Neural crest cell (in vitro differentiated cells): ENCODE data around the gene GALNS. TPM values are rescaled to one million over a fixed set of nuclear protein-coding genes. Genes with fewer than 3 reads are reported as not detected.

Source experiments
- DNase-seq: peaks from one replicate; pipeline ENCODE4 v3.0.0; 2021; ENCODE audit warnings: low read depth, mixed read lengths, low spot score
- H3K27ac Mint-ChIP-seq: one replicate; pipeline ENCODE4 v1.8.0; 2021; ENCODE audit warnings: mild to moderate bottlenecking, mixed read lengths; ENCODE audit not compliant: unreplicated experiment
- H3K27me3 Mint-ChIP-seq: 2 replicates; pipeline ENCODE4 v1.8.0; 2021; ENCODE audit warnings: low read depth, mild to moderate bottlenecking, mixed read lengths
- H3K36me3 Mint-ChIP-seq: 2 replicates; pipeline ENCODE4 v1.8.0; 2021; ENCODE audit warnings: low read depth, mild to moderate bottlenecking, mixed read lengths
- H3K4me1 Mint-ChIP-seq: 2 replicates; pipeline ENCODE4 v1.8.0; 2021; ENCODE audit warnings: mixed read lengths
- H3K4me3 Mint-ChIP-seq: one replicate; pipeline ENCODE4 v1.8.0; 2021; ENCODE audit warnings: mild to moderate bottlenecking, mixed read lengths
- H3K9me3 Mint-ChIP-seq: 2 replicates; pipeline ENCODE4 v1.8.0; 2021; ENCODE audit warnings: mixed read lengths
- long read RNA-seq: library from polyadenylated mRNA; unstranded; transcript quantifications from one replicate; pipeline ENCODE4 v2.0.0, GENCODE V29; 2020
- total RNA-seq: library from RNA; stranded (reverse); gene quantifications from 2 replicates; pipeline ENCODE4 v1.2.1, GENCODE V29; 2021
- TF ChIP-seq, protein P1 (sequence below): fragments of 200-600 bp; sonication (generic); conservative IDR thresholded peaks from 2 replicates; pipeline ENCODE4 v1.5.0; 2021; ENCODE audit warnings: antibody characterized with exemption, mild to moderate bottlenecking

Gene GALNS, protein sequence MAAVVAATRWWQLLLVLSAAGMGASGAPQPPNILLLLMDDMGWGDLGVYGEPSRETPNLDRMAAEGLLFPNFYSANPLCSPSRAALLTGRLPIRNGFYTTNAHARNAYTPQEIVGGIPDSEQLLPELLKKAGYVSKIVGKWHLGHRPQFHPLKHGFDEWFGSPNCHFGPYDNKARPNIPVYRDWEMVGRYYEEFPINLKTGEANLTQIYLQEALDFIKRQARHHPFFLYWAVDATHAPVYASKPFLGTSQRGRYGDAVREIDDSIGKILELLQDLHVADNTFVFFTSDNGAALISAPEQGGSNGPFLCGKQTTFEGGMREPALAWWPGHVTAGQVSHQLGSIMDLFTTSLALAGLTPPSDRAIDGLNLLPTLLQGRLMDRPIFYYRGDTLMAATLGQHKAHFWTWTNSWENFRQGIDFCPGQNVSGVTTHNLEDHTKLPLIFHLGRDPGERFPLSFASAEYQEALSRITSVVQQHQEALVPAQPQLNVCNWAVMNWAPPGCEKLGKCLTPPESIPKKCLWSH
- 19.7 and 20.1 TPM in 2 replicates for total RNA-seq
- long read RNA-seq, partial matches to known transcripts, result 1 of 5 reads
- long read RNA-seq, other reads (novel, unspliced or antisense), result 1 of 5 reads

DNA sequence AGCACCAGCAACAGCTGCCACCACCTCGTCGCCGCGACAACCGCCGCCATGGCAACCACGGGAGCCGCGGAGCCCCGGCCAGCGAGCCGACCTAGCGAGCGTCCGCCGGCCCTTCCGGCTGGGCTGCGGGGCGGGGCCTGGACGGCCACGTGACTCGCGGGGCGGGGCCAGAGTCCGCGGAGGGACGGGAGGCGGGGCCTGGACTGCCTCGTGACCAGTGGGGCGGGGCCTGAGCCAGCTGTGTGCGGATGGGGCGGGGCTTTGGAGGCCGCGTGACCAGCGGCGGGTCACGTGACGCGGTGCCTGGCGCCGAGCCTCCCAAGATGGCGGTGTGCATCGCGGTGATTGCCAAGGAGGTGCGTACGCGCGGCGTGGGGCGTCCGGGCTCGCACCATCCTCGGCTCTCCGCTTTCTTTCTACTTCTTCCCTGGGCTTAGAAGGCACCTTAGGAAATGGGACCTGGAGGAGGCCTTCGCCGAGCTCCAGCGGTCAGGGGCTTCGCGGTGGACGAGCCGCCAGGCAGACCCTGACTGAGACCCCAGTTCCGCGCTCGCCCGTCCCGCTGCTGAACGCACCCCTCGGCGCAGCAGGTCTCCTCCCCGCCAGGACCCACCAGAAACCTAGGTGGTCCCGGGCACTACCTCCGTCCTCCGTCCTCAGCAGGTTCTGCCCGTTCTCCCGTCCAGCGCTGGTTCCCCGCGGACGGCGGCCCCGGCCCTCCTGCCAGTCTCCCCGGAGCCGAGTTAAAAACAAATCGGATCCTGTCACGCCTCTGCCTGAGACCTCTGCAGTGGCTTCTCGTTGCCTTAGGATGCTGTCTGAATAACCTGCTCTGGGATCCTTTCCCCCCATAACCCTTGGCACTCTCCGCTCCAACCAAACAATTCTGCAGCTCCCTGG lies at the start of gene GALNS, which contains the start of gene TRAPPC2L:
Gene GALNS, minus strand, starts transcription at position 120 of the 900 bp plus-strand sequence. Its CDS starts 70 bp downstream, at position 50.
Gene TRAPPC2L, plus strand, starts transcription at position 300 of the 900 bp plus-strand sequence. Its CDS starts 24 bp downstream, at position 324.
- Mint-ChIP-seq H3K4me3 (peak within 1 kb of the TSS; percentile 99), H3K9me3 (no peaks in the 10 kb centered on the region), H3K36me3 (no peaks in the 10 kb centered on the region), H3K4me1 (peaks cover 15% of the 10 kb centered on the region), H3K27ac (peak within 1 kb of the TSS; percentile 94), H3K27me3 (no peaks in the 10 kb centered on the region)
- TF ChIP-seq, protein P1, sequence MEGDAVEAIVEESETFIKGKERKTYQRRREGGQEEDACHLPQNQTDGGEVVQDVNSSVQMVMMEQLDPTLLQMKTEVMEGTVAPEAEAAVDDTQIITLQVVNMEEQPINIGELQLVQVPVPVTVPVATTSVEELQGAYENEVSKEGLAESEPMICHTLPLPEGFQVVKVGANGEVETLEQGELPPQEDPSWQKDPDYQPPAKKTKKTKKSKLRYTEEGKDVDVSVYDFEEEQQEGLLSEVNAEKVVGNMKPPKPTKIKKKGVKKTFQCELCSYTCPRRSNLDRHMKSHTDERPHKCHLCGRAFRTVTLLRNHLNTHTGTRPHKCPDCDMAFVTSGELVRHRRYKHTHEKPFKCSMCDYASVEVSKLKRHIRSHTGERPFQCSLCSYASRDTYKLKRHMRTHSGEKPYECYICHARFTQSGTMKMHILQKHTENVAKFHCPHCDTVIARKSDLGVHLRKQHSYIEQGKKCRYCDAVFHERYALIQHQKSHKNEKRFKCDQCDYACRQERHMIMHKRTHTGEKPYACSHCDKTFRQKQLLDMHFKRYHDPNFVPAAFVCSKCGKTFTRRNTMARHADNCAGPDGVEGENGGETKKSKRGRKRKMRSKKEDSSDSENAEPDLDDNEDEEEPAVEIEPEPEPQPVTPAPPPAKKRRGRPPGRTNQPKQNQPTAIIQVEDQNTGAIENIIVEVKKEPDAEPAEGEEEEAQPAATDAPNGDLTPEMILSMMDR, result no peak
- peak; percentile 100 for DNase-seq

DNA sequence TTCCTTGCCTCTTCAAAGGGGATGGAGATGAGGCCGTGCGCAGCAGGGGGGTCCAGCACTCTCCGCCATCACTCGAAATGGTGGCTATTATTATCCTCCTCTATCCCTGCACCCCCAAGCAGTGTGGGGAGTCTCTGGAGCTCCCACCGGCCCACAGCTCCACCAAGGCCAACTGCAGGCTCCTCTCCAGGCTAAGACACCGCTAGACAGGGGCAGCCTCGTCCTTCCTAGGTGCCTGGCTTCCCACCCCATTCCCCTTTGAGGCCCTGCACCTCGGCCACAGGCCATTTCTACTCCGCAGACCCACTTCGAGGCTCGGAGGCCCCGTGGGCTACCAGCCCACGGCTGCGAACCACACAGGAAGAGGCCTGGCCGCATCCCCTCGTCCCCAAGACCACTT lies 49.3 kb upstream of the GALNS start:
- Mint-ChIP-seq H3K9me3 (no peaks in the 10 kb centered on the region), H3K4me3 (no peak overlapping the region), H3K27me3 (no peaks in the 10 kb centered on the region), H3K4me1 (no peaks in the 10 kb centered on the region), H3K36me3 (no peaks in the 10 kb centered on the region), H3K27ac (no peak overlapping the region)
- TF ChIP-seq, protein P1, result no peak
- no peak for DNase-seq

DNA sequence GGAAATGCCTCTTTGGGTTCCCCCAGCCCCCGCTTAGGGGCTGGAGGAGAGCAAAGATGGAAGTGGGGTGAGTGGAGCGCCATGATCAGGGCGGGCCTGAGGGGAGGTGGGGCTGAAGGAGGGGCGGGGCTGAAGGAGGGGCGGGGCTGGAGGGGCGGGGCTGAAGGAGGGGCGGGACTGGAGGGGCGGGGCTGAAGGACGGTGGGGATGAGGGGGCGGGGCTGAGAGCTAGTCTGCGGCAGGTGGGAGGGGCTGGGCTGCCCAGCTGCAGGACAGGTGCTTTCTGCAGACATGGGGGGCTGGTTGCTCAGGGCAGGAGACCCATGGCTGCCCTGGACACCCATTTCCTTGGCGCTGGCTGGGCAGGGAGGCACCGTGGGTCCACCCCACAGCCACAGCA lies 48.8 kb upstream of the GALNS start:
- TF ChIP-seq, protein P1, result no peak
- no peak for DNase-seq
- Mint-ChIP-seq H3K4me3 (no peak overlapping the region), H3K36me3 (no peaks in the 10 kb centered on the region), H3K9me3 (no peaks in the 10 kb centered on the region), H3K4me1 (no peaks in the 10 kb centered on the region), H3K27me3 (no peaks in the 10 kb centered on the region), H3K27ac (no peak overlapping the region)

DNA sequence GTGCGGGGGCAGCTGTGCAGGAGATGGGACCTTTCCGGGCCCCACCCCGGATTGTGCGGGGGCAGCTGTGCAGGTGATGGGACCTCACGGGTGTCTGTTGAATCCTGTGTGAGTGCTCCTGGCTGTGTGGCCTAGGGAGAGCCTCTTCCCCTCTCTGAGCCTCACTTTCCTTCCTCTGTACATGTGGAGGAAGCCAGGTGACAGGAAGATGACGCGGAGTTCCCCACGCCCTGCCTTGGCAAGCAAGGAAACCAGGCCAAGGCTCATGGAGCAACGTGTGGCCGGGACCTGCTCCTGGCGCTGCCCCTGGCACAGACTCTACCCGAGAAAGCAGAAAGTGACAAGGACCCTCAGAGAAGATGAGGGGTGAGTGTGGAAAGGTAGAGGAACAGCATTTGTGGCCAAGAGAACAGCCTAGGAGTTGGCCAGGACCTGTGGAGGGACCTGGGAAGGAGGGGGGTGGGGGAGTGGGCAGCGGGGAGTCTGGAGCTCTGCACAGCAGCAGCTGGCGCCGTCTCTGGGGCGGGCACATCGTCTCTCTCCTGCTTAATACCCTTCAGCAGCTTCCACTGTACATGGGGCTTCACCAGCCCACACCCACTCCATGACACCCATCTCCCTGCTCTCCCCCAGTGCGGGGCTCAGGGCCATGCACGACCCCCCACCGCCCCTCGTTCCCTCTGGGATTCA lies 48.1 kb upstream of the GALNS start:
- no peaks in the 10 kb centered on the region for H3K27me3 Mint-ChIP-seq
- TF ChIP-seq, protein P1, result no peak
- no peak overlapping the region for H3K27ac Mint-ChIP-seq
- no peaks in the 10 kb centered on the region for H3K4me1 Mint-ChIP-seq
- H3K36me3 Mint-ChIP-seq, result no peaks in the 10 kb centered on the region
- no peak for DNase-seq
- H3K4me3 Mint-ChIP-seq, result no peak overlapping the region
- H3K9me3 Mint-ChIP-seq, result no peaks in the 10 kb centered on the region

DNA sequence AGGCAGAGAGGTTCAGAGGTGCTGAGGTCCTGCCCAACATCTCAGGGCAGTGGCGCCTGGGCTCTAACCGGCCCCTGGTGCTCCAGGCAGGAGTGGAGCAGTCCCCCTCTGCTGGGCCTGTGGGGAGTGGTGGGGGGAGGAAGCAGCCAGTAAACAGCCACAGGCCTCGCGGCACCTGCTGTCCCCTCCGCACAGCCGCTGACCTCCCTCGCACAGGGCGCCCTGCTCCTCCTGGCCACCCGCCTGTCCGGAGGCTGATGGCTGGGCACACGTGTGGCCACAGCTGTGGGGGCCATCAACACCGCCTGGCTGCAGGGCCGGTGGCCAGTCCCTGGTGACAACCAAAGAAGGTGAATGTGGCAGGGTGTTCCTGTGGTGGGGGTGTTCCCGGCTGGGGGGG lies 46.5 kb upstream of the GALNS start:
- no peaks in the 10 kb centered on the region for H3K27me3 Mint-ChIP-seq
- H3K36me3 Mint-ChIP-seq, result no peaks in the 10 kb centered on the region
- H3K27ac Mint-ChIP-seq, result no peak overlapping the region
- H3K4me1 Mint-ChIP-seq, result no peaks in the 10 kb centered on the region
- TF ChIP-seq, protein P1, result no peak
- H3K4me3 Mint-ChIP-seq, result no peak overlapping the region
- no peak for DNase-seq
- no peaks in the 10 kb centered on the region for H3K9me3 Mint-ChIP-seq
